PC-9 (cell line): ENCODE data around the gene TMTC2. TPM values are rescaled to one million over a fixed set of nuclear protein-coding genes. Genes with fewer than 3 reads are reported as not detected.

Source experiments
- BruUV-seq: library from RNA; stranded (reverse); fragments of 400-500 nt; replicated peaks from 2 replicates; lab custom pipeline; 2021; lab: Mats Ljungman, UMichigan
- CTCF ChIA-PET: fragments of 300-600 bp; sonication (Branson Sonifier 250); formaldehyde crosslinking; loops from one replicate; lab custom pipeline; 2022; ENCODE audit warnings: antibody characterized with exemption; lab: Charles Lee
- POLR2A ChIA-PET: fragments of 300-600 bp; sonication (Branson Sonifier 250); formaldehyde crosslinking; loops from one replicate; lab custom pipeline; 2022; ENCODE audit warnings: antibody characterized with exemption; ENCODE audit not compliant: unreplicated experiment; lab: Charles Lee
- DNase-seq, 2 experiments: peaks; one replicate each; pipeline versions ENCODE4 v3.0.0 to v3.0.0-alpha.2; 2015 to 2022; ENCODE audit warnings: mixed read lengths in 1 of 2
- H2AFZ ChIP-seq: fragments of 200-600 bp; sonication (generic); 2 replicates; pipeline ENCODE4 v1.8.1; 2017; ENCODE audit warnings: antibody characterized with exemption
- H3F3A ChIP-seq: fragments of 200-600 bp; sonication (generic); 2 replicates; pipeline ENCODE4 v1.8.1; 2017; ENCODE audit warnings: antibody characterized with exemption, mild to moderate bottlenecking, low read depth; ENCODE audit not compliant: insufficient read depth
- H3K27ac ChIP-seq: fragments of 200-600 bp; sonication (generic); 2 replicates; pipeline ENCODE4 v1.6.1; 2016; ENCODE audit warnings: mixed run types
- H3K27me3 ChIP-seq: fragments of 200-600 bp; sonication (generic); 2 replicates; pipeline ENCODE4 v1.6.1; 2016; ENCODE audit warnings: low read depth, mixed run types; ENCODE audit not compliant: insufficient read depth
- H3K36me3 ChIP-seq: fragments of 200-600 bp; sonication (generic); 2 replicates; pipeline ENCODE4 v1.6.1; 2016; ENCODE audit warnings: low read depth, mixed run types
- H3K4me1 ChIP-seq: fragments of 200-600 bp; sonication (generic); replicated peaks from 2 replicates; pipeline ENCODE4 v1.6.1; 2016; ENCODE audit warnings: mixed run types; ENCODE audit not compliant: insufficient read depth
- H3K4me2 ChIP-seq: fragments of 200-600 bp; sonication (generic); 2 replicates; pipeline ENCODE4 v1.6.1; 2017; ENCODE audit warnings: mixed run types
- H3K4me3 ChIP-seq: fragments of 200-600 bp; sonication (generic); 2 replicates; pipeline ENCODE4 v1.6.1; 2016; ENCODE audit warnings: mixed run types
- H3K79me2 ChIP-seq: fragments of 200-600 bp; sonication (generic); 2 replicates; pipeline ENCODE4 v1.6.1; 2017; ENCODE audit warnings: low read depth, mixed run types
- H3K9me2 ChIP-seq: fragments of 200-600 bp; sonication (generic); 2 replicates; pipeline ENCODE4 v1.8.1; 2017; ENCODE audit warnings: mild to moderate bottlenecking; ENCODE audit not compliant: insufficient read depth
- H3K9me3 ChIP-seq: fragments of 200-600 bp; sonication (generic); 2 replicates; pipeline ENCODE4 v1.8.1; 2016; ENCODE audit warnings: low read depth; ENCODE audit not compliant: insufficient read depth
- H4K20me1 ChIP-seq: fragments of 200-600 bp; sonication (generic); 2 replicates; pipeline ENCODE4 v1.8.1; 2017; ENCODE audit not compliant: insufficient read depth
- EZH2 ChIP-seq: fragments of 200-600 bp; sonication (generic); IDR thresholded peaks from 2 replicates; pipeline ENCODE4 v1.8.0; 2017; ENCODE audit warnings: antibody characterized with exemption, low read depth
- intact Hi-C: fragments of 100-400 bp; cut with micrococcal nuclease; formaldehyde crosslinking; loops from one replicate; pipeline ENCODE4 v1.10.0; 2022; ENCODE audit not compliant: unreplicated experiment
- total RNA-seq: library from RNA; stranded (reverse); gene quantifications from 2 replicates; pipeline ENCODE4 v1.2.3, GENCODE V29; 2021
- TF ChIP-seq, protein P1 (sequence below): fragments of 200-600 bp; sonication (generic); conservative IDR thresholded peaks from 2 replicates; pipeline ENCODE4 v1.6.1; 2017; ENCODE audit warnings: mixed run types, antibody characterized with exemption, mild to moderate bottlenecking, moderate library complexity

TMTC2 gene
- total RNA-seq, 1 experiment from 2014 or later: 8.6 TPM

DNA sequence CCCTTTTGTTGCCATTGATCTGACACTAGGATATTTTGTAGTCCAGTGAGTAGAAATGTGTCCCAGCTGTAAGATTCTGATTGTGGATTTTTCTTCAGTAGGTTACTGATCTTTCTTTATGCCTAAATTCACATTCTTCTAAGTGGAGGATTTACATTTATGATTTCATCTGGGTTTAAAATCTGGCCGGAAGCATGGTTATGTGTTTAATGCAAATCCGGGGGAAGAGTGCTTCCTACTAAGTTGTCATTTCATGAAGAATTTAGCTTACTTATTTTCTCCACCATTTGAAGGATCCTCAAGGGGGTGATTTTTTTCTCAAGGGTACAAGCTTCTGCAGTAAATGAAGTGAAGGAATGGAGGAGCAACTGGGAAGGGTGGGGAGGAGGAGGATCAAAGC is 96.7 kb downstream of the TMTC2 start:
- Histone ChIP-seq H4K20me1 (no peaks in the 10 kb centered on the region), H2AFZ (no peak overlapping the region), H3K9me3 (no peaks in the 10 kb centered on the region), H3K36me3 (no peaks in the 10 kb centered on the region), H3F3A (no peaks in the 10 kb centered on the region), H3K4me1 (no peaks in the 10 kb centered on the region), H3K4me2 (no peak overlapping the region), H3K27me3 (no peaks in the 10 kb centered on the region), H3K4me3 (no peak overlapping the region), H3K79me2 (no peaks in the 10 kb centered on the region), H3K27ac (no peak overlapping the region), H3K9me2 (no peaks in the 10 kb centered on the region)
- POLR2A ChIA-PET: no interaction called here
- TF ChIP-seq, protein P1, sequence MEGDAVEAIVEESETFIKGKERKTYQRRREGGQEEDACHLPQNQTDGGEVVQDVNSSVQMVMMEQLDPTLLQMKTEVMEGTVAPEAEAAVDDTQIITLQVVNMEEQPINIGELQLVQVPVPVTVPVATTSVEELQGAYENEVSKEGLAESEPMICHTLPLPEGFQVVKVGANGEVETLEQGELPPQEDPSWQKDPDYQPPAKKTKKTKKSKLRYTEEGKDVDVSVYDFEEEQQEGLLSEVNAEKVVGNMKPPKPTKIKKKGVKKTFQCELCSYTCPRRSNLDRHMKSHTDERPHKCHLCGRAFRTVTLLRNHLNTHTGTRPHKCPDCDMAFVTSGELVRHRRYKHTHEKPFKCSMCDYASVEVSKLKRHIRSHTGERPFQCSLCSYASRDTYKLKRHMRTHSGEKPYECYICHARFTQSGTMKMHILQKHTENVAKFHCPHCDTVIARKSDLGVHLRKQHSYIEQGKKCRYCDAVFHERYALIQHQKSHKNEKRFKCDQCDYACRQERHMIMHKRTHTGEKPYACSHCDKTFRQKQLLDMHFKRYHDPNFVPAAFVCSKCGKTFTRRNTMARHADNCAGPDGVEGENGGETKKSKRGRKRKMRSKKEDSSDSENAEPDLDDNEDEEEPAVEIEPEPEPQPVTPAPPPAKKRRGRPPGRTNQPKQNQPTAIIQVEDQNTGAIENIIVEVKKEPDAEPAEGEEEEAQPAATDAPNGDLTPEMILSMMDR: no peak
- TF ChIP-seq EZH2: no peak
- intact Hi-C loops: no loop called here
- no TSS peak for BruUV-seq
- CTCF ChIA-PET: no interaction called here
- no peak for DNase-seq

- ChIA-PET CTCF (no interaction called here), POLR2A (no interaction called here)
- no TSS peak for BruUV-seq
These were observed 100.3 kb downstream of the TMTC2 start for GRCh38 chr12:82787016-82787415.

DNA sequence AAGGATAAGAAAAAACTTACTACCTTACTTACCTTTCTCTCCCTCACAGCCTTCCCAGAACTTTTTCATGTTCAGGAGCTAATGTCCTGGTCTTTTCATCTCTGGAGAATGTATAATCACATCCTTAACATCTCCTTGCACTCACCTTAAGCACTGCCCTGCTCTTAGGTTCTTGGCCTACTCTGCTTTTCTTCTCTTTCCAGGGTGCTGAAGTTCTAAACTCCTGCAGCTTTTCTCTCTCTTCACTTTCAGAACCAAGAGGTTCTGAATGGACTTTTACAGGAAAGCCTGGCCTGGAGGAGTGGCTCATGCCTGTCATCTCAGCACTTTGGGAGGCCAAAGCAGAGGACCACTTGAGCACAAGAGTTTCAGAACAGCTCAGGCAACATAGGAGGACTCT is 101.9 kb downstream of the TMTC2 start:
- ChIA-PET CTCF (no interaction called here), POLR2A (no interaction called here)
- Histone ChIP-seq H3K4me3 (no peak overlapping the region), H3K9me2 (no peaks in the 10 kb centered on the region), H3K9me3 (no peaks in the 10 kb centered on the region), H3K4me1 (no peaks in the 10 kb centered on the region), H3K79me2 (no peaks in the 10 kb centered on the region), H3K36me3 (no peaks in the 10 kb centered on the region), H3K27ac (no peak overlapping the region), H3K27me3 (no peaks in the 10 kb centered on the region), H3K4me2 (no peak overlapping the region), H2AFZ (no peak overlapping the region), H3F3A (no peaks in the 10 kb centered on the region), H4K20me1 (no peaks in the 10 kb centered on the region)
- no peak for TF ChIP-seq EZH2
- TF ChIP-seq, protein P1: no peak
- BruUV-seq: no TSS peak
- no peak for DNase-seq
- intact Hi-C loops: no loop called here

More at GRCh38 chr12:82787016-82787415, 100.3 kb downstream of the TMTC2 start:
- H3K36me3 ChIP-seq: no peaks in the 10 kb centered on the region
- no peaks in the 10 kb centered on the region for H3K9me2 ChIP-seq
- no peak for DNase-seq
- no peaks in the 10 kb centered on the region for H3K4me1 ChIP-seq
- no peaks in the 10 kb centered on the region for H3F3A ChIP-seq
- H3K4me3 ChIP-seq: no peak overlapping the region
- no peak overlapping the region for H3K27ac ChIP-seq
- H3K4me2 ChIP-seq: no peak overlapping the region
- no peaks in the 10 kb centered on the region for H3K79me2 ChIP-seq
- TF ChIP-seq EZH2: no peak
- H3K27me3 ChIP-seq: no peaks in the 10 kb centered on the region
- no peaks in the 10 kb centered on the region for H3K9me3 ChIP-seq
- intact Hi-C loops: no loop called here
- H4K20me1 ChIP-seq: no peaks in the 10 kb centered on the region
- H2AFZ ChIP-seq: no peak overlapping the region

- ChIA-PET POLR2A (interaction anchor here (0.6 kb wide), 1 partner anchor 117 kb away, joined by 5 read pairs; no protein-coding TSS in a partner anchor), CTCF (no interaction called here)
- H3K27me3 ChIP-seq: no peaks in the 10 kb centered on the region
- no peak overlapping the region for H3K4me2 ChIP-seq
- no peaks in the 10 kb centered on the region for H3K9me3 ChIP-seq
- no peaks in the 10 kb centered on the region for H3K79me2 ChIP-seq
- H2AFZ ChIP-seq: no peak overlapping the region
- BruUV-seq: no TSS peak
- H3K36me3 ChIP-seq: no peaks in the 10 kb centered on the region
- H3K9me2 ChIP-seq: no peaks in the 10 kb centered on the region
- H4K20me1 ChIP-seq: no peaks in the 10 kb centered on the region
- TF ChIP-seq EZH2: no peak
- TF ChIP-seq, protein P1: no peak
- H3K27ac ChIP-seq: no peak overlapping the region
- H3K4me3 ChIP-seq: no peak overlapping the region
- no peaks in the 10 kb centered on the region for H3K4me1 ChIP-seq
- H3F3A ChIP-seq: no peaks in the 10 kb centered on the region
- no peak for DNase-seq
- intact Hi-C loops: no loop called here
These were observed 103.0 kb downstream of the TMTC2 start for GRCh38 chr12:82789674-82790073.
